ENCODE data around the gene UPF1.
A peak's percentile ranks its signal among the peaks of the same experiment; 100 is the strongest.
"Not testable (repeated sequence)": the region's sequence is repeated elsewhere in the genome, so short reads cannot be mapped to it uniquely, and the experiment has no call there.

The UPF1 gene

DNA sequence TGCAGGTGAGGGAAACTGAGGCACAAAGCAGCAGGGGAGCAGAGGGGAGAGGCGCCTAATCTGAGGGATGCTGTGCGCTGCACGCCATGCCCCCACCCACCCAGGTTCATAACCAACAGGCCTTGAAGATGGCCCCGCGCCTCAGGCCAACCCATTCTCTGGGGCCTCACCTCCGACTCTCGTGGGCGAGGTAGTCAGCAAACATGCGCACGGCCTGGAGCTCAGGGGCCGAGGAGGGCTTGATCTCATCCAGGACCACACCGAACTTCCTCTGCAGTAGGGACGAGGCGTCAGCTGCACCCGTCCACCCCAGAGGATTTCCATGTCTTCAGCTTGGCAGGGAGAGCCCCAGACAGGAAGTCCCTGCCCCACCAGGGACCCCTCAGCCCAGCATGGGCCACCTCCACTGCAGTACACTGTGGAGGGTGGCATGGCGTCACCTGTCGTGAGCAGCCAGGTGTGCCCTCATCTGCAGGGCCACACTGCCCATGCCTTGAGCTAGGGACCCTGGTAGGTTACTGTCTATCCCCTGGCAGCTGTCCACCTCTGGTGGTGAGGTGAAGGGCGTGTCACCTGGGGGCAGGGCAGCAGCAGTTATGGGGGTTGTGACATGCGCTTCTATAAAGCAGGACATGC lies 79.2 kb downstream of the UPF1 start:
- no peaks in the 10 kb centered on the region for H3K27me3 ChIP-seq (ENCODE audit: insufficient read depth, low read length, poor library complexity)
- no peak overlapping the region for H4K5ac ChIP-seq (ENCODE audit: low read length)
- H3K79me2 ChIP-seq (ENCODE audit: control insufficient read depth, insufficient read depth, low read length) = peaks cover 3% of the 10 kb centered on the region
- no peak overlapping the region for H3K23ac ChIP-seq (ENCODE audit: low read length)
- no peak overlapping the region for H2BK120ac ChIP-seq (ENCODE audit: low read depth, low read length)
- H3K27ac ChIP-seq (ENCODE audit: low read depth, low read length) = no peak overlapping the region
- H2BK5ac ChIP-seq (ENCODE audit: low read length) = no peak overlapping the region
- H3K56ac ChIP-seq (ENCODE audit: low read length) = no peak overlapping the region
- no peak overlapping the region for H2AK5ac ChIP-seq (ENCODE audit: low read length)
- no CpG with 5 or more reads among the region's 19 CpGs for WGBS (ENCODE audit: extremely low coverage, insufficient coverage, low lambda C conversion rate)
- H3K79me1 ChIP-seq (ENCODE audit: low read length) = peaks cover 3% of the 10 kb centered on the region
- H3K4ac ChIP-seq (ENCODE audit: low read depth, low read length) = no peak overlapping the region
- no peak for DNase-seq
- no peak overlapping the region for H4K8ac ChIP-seq (ENCODE audit: low read depth, low read length)
- H3K4me2 ChIP-seq (ENCODE audit: low read length) = no peak overlapping the region
- peaks cover 5% of the 10 kb centered on the region for H3K36me3 ChIP-seq (ENCODE audit: control insufficient read depth, insufficient read depth, low read length)
- H3K4me1 ChIP-seq (ENCODE audit: control insufficient read depth, low read depth, low read length) = no peaks in the 10 kb centered on the region
- no peak overlapping the region for H3K9ac ChIP-seq (ENCODE audit: low read length)
- no peak overlapping the region for H2BK15ac ChIP-seq (replicated peaks; ENCODE audit: low read depth)
- H3K4me3 ChIP-seq (ENCODE audit: low read length) = no peak overlapping the region
- no peak overlapping the region for H3K18ac ChIP-seq (ENCODE audit: low read length)

DNA sequence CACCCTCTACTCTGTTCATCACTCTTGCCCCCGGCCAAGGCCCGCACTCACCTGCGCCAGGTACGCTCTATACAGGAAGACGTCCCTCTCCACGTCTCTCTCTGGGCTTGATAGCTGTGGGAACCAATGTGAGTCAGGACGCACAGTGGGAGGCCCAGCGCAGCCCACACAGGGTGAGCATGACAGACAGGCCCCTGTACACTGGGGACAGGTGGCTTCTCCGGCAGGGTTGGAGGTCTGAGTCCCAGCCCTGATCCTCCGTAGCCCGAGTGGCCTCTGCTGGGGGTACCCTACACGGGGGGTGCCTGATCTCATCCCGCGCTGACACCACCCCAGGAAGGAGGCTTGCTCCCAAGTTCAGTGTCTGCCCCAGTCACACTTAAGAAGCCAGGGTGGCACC lies 81.2 kb downstream of the UPF1 start:
- Histone ChIP-seq H3K36me3 (ENCODE audit: control insufficient read depth, insufficient read depth, low read length) (peaks cover 5% of the 10 kb centered on the region), H3K4me3 (ENCODE audit: low read length) (no peak overlapping the region)
- DNase-seq = no peak

DNA sequence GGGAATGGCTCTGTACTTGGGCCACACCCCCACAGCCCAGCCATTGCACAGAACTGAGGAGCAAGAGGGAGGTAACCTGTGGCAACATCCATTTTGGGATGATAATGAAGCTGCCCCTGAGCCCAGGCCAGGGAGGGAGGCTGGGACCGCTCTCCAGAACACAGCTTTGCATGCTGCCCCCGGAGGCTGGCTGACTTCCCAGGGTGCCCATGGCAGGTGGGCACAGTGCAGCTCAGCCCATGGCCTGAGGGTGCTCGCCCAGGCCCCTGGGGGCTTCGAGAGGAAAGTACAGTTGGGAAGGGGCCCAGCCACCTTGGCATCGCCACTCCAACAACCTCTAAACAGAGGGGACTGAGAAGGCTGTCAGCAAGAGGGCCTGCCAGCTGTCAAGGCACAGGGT lies 81.7 kb downstream of the UPF1 start:
- H2AK5ac ChIP-seq (ENCODE audit: low read length) = no peak overlapping the region
- H3K23ac ChIP-seq (ENCODE audit: low read length) = no peak overlapping the region
- no peaks in the 10 kb centered on the region for H3K4me1 ChIP-seq (ENCODE audit: control insufficient read depth, low read depth, low read length)
- no peak for DNase-seq
- H3K36me3 ChIP-seq (ENCODE audit: control insufficient read depth, insufficient read depth, low read length) = peaks cover 5% of the 10 kb centered on the region
- H3K27ac ChIP-seq (ENCODE audit: low read depth, low read length) = no peak overlapping the region
- H2BK5ac ChIP-seq (ENCODE audit: low read length) = no peak overlapping the region
- H3K9ac ChIP-seq (ENCODE audit: low read length) = no peak overlapping the region
- no CpG with 5 or more reads among the region's 5 CpGs for WGBS (ENCODE audit: extremely low coverage, insufficient coverage, low lambda C conversion rate)
- H3K4me2 ChIP-seq (ENCODE audit: low read length) = no peak overlapping the region
- no peak overlapping the region for H4K8ac ChIP-seq (ENCODE audit: low read depth, low read length)
- peaks cover 9% of the 10 kb centered on the region for H3K79me2 ChIP-seq (ENCODE audit: control insufficient read depth, insufficient read depth, low read length)
- no peaks in the 10 kb centered on the region for H3K27me3 ChIP-seq (ENCODE audit: insufficient read depth, low read length, poor library complexity)
- H3K4me3 ChIP-seq (ENCODE audit: low read length) = no peak overlapping the region
- no peak overlapping the region for H3K56ac ChIP-seq (ENCODE audit: low read length)
- H3K4ac ChIP-seq (ENCODE audit: low read depth, low read length) = no peak overlapping the region
- no peak overlapping the region for H3K18ac ChIP-seq (ENCODE audit: low read length)
- no peak overlapping the region for H4K5ac ChIP-seq (ENCODE audit: low read length)
- no peak overlapping the region for H2BK15ac ChIP-seq (replicated peaks; ENCODE audit: low read depth)
- peaks cover 6% of the 10 kb centered on the region for H3K79me1 ChIP-seq (ENCODE audit: low read length)
- H2BK120ac ChIP-seq (ENCODE audit: low read depth, low read length) = no peak overlapping the region

More for the DNA sequence above, 81.2 kb downstream of the UPF1 start:
- peaks cover 3% of the 10 kb centered on the region for H3K79me1 ChIP-seq (ENCODE audit: low read length)
- H3K4ac ChIP-seq (ENCODE audit: low read depth, low read length) = no peak overlapping the region
- no peak overlapping the region for H3K56ac ChIP-seq (ENCODE audit: low read length)
- H3K9ac ChIP-seq (ENCODE audit: low read length) = no peak overlapping the region
- H3K23ac ChIP-seq (ENCODE audit: low read length) = no peak overlapping the region
- no peaks in the 10 kb centered on the region for H3K4me1 ChIP-seq (ENCODE audit: control insufficient read depth, low read depth, low read length)
- H2BK15ac ChIP-seq (replicated peaks; ENCODE audit: low read depth) = no peak overlapping the region
- H3K27ac ChIP-seq (ENCODE audit: low read depth, low read length) = no peak overlapping the region
- H2BK120ac ChIP-seq (ENCODE audit: low read depth, low read length) = no peak overlapping the region
- no peak overlapping the region for H2BK5ac ChIP-seq (ENCODE audit: low read length)
- no peaks in the 10 kb centered on the region for H3K27me3 ChIP-seq (ENCODE audit: insufficient read depth, low read length, poor library complexity)
- H2AK5ac ChIP-seq (ENCODE audit: low read length) = no peak overlapping the region
- H3K79me2 ChIP-seq (ENCODE audit: control insufficient read depth, insufficient read depth, low read length) = peaks cover 6% of the 10 kb centered on the region
- no peak overlapping the region for H4K8ac ChIP-seq (ENCODE audit: low read depth, low read length)
- H3K18ac ChIP-seq (ENCODE audit: low read length) = no peak overlapping the region
- no CpG with 5 or more reads among the region's 14 CpGs for WGBS (ENCODE audit: extremely low coverage, insufficient coverage, low lambda C conversion rate)
- H3K4me2 ChIP-seq (ENCODE audit: low read length) = no peak overlapping the region
- H4K5ac ChIP-seq (ENCODE audit: low read length) = no peak overlapping the region

DNA sequence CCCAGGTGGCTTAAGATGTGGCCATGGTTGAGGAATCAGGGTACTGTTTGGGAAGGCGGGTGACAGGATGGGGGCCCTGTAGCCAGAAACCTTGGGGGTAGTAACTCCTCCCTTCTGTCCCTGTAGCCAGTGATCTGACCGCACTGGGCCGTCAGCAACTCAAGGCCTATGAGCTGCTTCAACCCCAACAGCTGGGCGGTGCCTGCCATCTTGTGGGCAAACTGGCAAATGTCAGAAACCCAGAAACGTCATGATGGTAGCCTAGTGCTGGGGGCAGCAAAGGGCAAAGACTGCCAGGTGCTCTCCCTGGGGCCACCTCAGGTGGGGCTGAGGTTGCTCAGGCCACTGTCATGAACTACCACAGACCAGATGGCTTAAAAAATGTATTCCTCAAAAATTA lies 83.9 kb downstream of the UPF1 start:
- Histone ChIP-seq H3K36me3 (ENCODE audit: control insufficient read depth, insufficient read depth, low read length) (peaks cover 4% of the 10 kb centered on the region), H3K79me2 (ENCODE audit: control insufficient read depth, insufficient read depth, low read length) (peaks cover 22% of the 10 kb centered on the region), H3K18ac (ENCODE audit: low read length) (no peak overlapping the region), H2AK5ac (ENCODE audit: low read length) (no peak overlapping the region), H3K23ac (ENCODE audit: low read length) (no peak overlapping the region), H3K4me3 (ENCODE audit: low read length) (no peak overlapping the region), H3K56ac (ENCODE audit: low read length) (no peak overlapping the region), H3K4me2 (ENCODE audit: low read length) (no peak overlapping the region), H4K8ac (ENCODE audit: low read depth, low read length) (no peak overlapping the region), H3K9ac (ENCODE audit: low read length) (no peak overlapping the region), H3K4me1 (ENCODE audit: control insufficient read depth, low read depth, low read length) (peaks cover 1% of the 10 kb centered on the region), H2BK120ac (ENCODE audit: low read depth, low read length) (no peak overlapping the region), H2BK5ac (ENCODE audit: low read length) (no peak overlapping the region), H3K4ac (ENCODE audit: low read depth, low read length) (no peak overlapping the region), H3K79me1 (ENCODE audit: low read length) (peaks cover 19% of the 10 kb centered on the region), H3K27ac (ENCODE audit: low read depth, low read length) (no peak overlapping the region), H4K5ac (ENCODE audit: low read length) (no peak overlapping the region), H3K27me3 (ENCODE audit: insufficient read depth, low read length, poor library complexity) (no peaks in the 10 kb centered on the region), H2BK15ac (replicated peaks; ENCODE audit: low read depth) (no peak overlapping the region)
- DNase-seq = peak; percentile 75
- no CpG with 5 or more reads among the region's 5 CpGs for WGBS (ENCODE audit: extremely low coverage, insufficient coverage, low lambda C conversion rate)

DNA sequence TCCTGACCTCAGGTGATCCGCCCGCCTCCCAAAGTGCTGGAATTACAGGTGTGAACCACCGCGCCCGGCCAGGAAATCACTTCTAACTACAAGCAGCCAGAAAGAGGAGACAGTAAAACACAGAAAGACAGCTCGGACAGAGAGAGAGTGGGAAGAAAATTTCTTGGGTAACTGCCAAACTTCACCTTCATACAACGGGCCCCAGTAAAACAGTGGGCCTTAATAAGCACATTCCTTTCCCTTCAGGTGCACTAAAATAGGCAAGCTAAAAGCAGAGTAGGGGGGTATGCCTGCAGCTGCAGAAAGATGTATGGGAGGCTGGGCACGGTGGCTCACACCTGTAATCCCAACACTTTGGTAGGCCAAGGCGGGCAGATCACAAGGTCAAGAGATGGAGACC lies 85.8 kb downstream of the UPF1 start:
- H3K4me2 ChIP-seq (ENCODE audit: low read length); H3K27me3 ChIP-seq (ENCODE audit: insufficient read depth, low read length, poor library complexity); H2AK5ac ChIP-seq (ENCODE audit: low read length); H3K36me3 ChIP-seq (ENCODE audit: control insufficient read depth, insufficient read depth, low read length); H3K23ac ChIP-seq (ENCODE audit: low read length); DNase-seq; H4K8ac ChIP-seq (ENCODE audit: low read depth, low read length); H3K4me1 ChIP-seq (ENCODE audit: control insufficient read depth, low read depth, low read length); H3K4me3 ChIP-seq (ENCODE audit: low read length); H3K4ac ChIP-seq (ENCODE audit: low read depth, low read length); H2BK15ac ChIP-seq (replicated peaks; ENCODE audit: low read depth); H4K5ac ChIP-seq (ENCODE audit: low read length); H3K18ac ChIP-seq (ENCODE audit: low read length); H2BK120ac ChIP-seq (ENCODE audit: low read depth, low read length); H3K9ac ChIP-seq (ENCODE audit: low read length); H2BK5ac ChIP-seq (ENCODE audit: low read length); H3K27ac ChIP-seq (ENCODE audit: low read depth, low read length); H3K56ac ChIP-seq (ENCODE audit: low read length): not testable (repeated sequence)
- Histone ChIP-seq H3K79me2 (ENCODE audit: control insufficient read depth, insufficient read depth, low read length) (peaks cover 24% of the 10 kb centered on the region), H3K79me1 (ENCODE audit: low read length) (peaks cover 21% of the 10 kb centered on the region)
- no CpG with 5 or more reads among the region's 9 CpGs for WGBS (ENCODE audit: extremely low coverage, insufficient coverage, low lambda C conversion rate)
